ENCODE data around the gene OSMR. TPM values are rescaled to one million over a fixed set of nuclear protein-coding genes. Genes with fewer than 3 reads are reported as not detected.

Gene OSMR
- total RNA-seq, 2 experiments from 2014 or later: not detected

DNA sequence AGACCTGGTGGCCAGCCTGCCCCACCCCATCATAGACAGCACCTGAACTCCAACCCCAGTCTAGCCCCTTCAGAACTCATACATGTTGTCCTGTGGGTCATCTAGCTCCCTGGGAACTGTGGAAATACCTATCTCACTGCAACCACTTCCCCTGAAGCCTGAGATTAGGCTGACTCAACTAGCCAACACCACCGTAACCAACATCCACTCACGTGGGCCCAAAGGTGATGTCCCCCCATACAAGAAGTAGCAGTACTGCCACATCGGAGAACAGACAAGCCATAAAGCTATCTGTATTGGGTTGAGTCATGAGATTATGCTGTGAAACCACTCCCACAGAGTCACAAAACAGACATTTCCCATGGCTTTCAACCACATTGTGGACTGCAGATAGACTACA, 46.6 kb downstream of the OSMR start:
- Mint-ChIP-seq H3K4me3 (no peak overlapping the region), H3K4me1 (no peaks in the 10 kb centered on the region), H3K27ac (no peak overlapping the region), H3K27me3 (peaks cover 29% of the 10 kb centered on the region), H3K9me3 (no peaks in the 10 kb centered on the region), H3K36me3 (ENCODE audit: low read depth) (no peaks in the 10 kb centered on the region)
- CTCF ChIA-PET: no interaction called here
- POLR2A ChIA-PET: no interaction called here
- no peak for DNase-seq

DNA sequence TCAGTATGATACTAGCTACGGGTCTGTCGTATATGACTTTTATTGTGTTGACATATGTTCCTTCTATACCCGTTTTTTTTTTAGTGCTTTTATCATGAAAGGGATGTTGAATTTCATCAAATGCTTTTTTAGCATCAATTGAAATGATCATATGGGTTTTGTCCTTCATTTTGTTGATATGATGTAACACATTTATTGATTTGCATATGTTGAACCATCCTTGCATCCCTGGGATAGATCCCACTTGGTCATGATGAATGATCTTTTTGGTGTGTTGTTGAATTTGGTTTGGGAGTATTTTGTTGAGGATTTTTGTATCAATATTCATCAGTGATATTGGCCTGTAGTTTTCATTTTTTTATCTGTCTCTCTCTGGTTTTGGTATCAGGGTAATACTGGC, 50.9 kb downstream of the OSMR start:
- no peak overlapping the region for H3K27ac Mint-ChIP-seq
- POLR2A ChIA-PET: no interaction called here
- no peak overlapping the region for H3K4me3 Mint-ChIP-seq
- H3K36me3 Mint-ChIP-seq (ENCODE audit: low read depth): no peaks in the 10 kb centered on the region
- CTCF ChIA-PET: no interaction called here
- no peaks in the 10 kb centered on the region for H3K4me1 Mint-ChIP-seq
- no peaks in the 10 kb centered on the region for H3K9me3 Mint-ChIP-seq
- H3K27me3 Mint-ChIP-seq: peaks cover 25% of the 10 kb centered on the region
- no peak for DNase-seq

DNA sequence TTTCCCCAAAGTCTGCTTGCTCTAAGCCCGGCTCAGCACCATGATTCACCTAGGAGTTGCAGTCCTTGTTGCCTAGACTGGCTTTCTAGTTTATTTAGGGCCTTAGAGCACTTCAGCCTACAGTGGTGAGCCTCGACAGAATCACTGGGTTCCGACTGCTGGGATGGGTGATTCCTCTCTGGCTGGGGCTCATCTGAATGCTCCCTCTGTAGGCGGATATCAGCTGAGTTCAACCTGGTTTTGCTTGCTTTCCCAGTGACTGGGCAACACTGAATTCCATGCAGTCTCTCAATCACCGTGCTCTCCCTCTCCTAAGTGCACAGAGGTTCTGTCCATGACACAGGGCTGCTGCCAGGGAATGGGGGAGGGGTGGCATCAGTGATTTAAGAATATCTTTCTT, 54.1 kb downstream of the OSMR start:
- Mint-ChIP-seq H3K9me3 (no peaks in the 10 kb centered on the region), H3K27ac (no peak overlapping the region), H3K4me3 (no peak overlapping the region), H3K4me1 (no peaks in the 10 kb centered on the region), H3K27me3 (peaks cover 17% of the 10 kb centered on the region), H3K36me3 (ENCODE audit: low read depth) (no peaks in the 10 kb centered on the region)
- ChIA-PET CTCF (no interaction called here), POLR2A (no interaction called here)
- no peak for DNase-seq

DNA sequence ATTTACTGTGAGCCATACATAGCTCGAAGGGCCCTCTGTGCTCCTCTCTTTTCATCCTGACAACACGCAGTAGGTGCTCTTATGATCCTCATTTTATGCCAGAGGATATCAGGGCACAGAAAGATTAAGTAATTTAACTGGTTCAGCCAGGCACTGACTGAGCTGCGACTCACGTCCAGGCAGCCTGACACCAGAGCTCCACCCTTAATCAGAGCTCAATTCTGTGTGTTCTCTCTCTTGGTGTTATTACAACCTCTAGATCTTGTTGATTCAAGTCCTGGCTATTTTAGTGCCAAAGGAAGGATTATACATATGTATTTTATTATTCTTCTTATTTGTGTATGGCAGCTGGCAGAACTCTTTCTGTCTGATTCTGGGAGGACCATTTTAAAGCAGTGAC, 59.7 kb downstream of the OSMR start:
- no peak for DNase-seq
- Mint-ChIP-seq H3K36me3 (ENCODE audit: low read depth) (no peaks in the 10 kb centered on the region), H3K4me1 (no peaks in the 10 kb centered on the region), H3K9me3 (peaks cover 2% of the 10 kb centered on the region), H3K27ac (no peak overlapping the region), H3K4me3 (no peak overlapping the region), H3K27me3 (peaks cover 5% of the 10 kb centered on the region)
- POLR2A ChIA-PET: no interaction called here
- CTCF ChIA-PET: no interaction called here

DNA sequence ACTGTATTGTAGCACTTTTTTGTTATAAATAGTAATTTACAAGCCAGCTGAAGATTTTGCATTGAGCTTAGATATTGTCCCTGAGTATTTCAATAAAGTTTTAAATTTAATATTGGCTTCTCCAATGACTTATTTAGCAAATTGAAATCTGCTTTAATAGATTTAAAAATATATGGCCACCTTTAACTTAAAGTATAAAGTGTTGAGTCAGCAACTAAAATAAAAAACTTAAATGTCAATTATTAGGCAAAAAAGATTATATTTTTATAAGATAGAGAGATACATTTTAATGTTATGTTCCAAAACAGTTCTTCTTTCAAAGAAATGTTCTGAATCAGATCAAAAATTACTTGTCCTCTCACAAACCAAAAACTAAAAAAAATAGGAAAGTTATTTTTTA, 60.7 kb downstream of the OSMR start:
- H3K9me3 Mint-ChIP-seq: peaks cover 2% of the 10 kb centered on the region
- no peak overlapping the region for H3K4me3 Mint-ChIP-seq
- no peaks in the 10 kb centered on the region for H3K36me3 Mint-ChIP-seq (ENCODE audit: low read depth)
- ChIA-PET POLR2A (no interaction called here), CTCF (no interaction called here)
- no peak overlapping the region for H3K27ac Mint-ChIP-seq
- no peaks in the 10 kb centered on the region for H3K4me1 Mint-ChIP-seq
- DNase-seq: no peak
- peaks cover 6% of the 10 kb centered on the region for H3K27me3 Mint-ChIP-seq

DNA sequence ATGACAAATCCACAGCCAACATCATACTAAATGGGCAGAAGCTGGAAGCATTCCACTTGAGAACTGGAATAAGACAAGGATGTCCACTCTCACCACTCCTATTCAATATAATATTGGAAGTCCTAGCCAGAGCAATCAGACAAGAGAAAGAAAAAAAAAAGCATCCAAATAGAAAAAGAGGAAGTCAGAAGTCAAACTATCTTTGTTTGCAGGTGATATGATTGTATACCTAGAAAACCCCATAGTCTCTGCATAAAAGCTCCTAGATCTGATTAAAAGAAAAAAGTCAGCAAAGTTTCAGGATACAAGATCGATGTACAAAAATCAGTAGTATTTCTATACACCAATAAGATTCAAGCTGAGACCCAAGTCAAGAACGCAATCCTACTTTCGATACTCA, 66.1 kb downstream of the OSMR start:
- no peak overlapping the region for H3K27ac Mint-ChIP-seq
- H3K27me3 Mint-ChIP-seq: peaks cover 19% of the 10 kb centered on the region
- no peak for DNase-seq
- H3K4me1 Mint-ChIP-seq: no peaks in the 10 kb centered on the region
- no peak overlapping the region for H3K4me3 Mint-ChIP-seq
- peaks cover 2% of the 10 kb centered on the region for H3K9me3 Mint-ChIP-seq
- CTCF ChIA-PET: no interaction called here
- POLR2A ChIA-PET: no interaction called here
- H3K36me3 Mint-ChIP-seq (ENCODE audit: low read depth): no peaks in the 10 kb centered on the region

DNA sequence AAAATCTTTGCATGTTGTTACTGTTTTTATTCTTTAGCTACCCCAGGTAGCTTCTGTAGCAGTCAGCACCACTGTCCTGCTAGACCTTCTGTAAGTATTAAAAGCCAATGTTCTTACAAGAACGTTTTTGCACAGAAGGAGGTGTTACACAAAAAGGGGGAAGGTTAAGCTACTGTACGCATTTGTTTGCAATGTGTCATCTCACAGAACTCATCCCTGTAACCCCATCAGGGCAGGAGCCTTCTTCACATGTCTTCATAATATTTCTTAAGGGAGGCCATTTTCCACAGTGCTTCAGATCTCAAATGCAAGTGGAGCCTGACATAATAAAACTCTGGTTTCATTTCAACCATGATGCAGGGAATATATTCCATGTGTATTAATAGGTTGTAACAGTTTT, 67.9 kb downstream of the OSMR start:
- ChIA-PET POLR2A (no interaction called here), CTCF (no interaction called here)
- no peak for DNase-seq
- no peaks in the 10 kb centered on the region for H3K36me3 Mint-ChIP-seq (ENCODE audit: low read depth)
- H3K9me3 Mint-ChIP-seq: peaks cover 1% of the 10 kb centered on the region
- no peak overlapping the region for H3K4me3 Mint-ChIP-seq
- H3K27ac Mint-ChIP-seq: no peak overlapping the region
- no peaks in the 10 kb centered on the region for H3K4me1 Mint-ChIP-seq
- peaks cover 17% of the 10 kb centered on the region for H3K27me3 Mint-ChIP-seq

DNA sequence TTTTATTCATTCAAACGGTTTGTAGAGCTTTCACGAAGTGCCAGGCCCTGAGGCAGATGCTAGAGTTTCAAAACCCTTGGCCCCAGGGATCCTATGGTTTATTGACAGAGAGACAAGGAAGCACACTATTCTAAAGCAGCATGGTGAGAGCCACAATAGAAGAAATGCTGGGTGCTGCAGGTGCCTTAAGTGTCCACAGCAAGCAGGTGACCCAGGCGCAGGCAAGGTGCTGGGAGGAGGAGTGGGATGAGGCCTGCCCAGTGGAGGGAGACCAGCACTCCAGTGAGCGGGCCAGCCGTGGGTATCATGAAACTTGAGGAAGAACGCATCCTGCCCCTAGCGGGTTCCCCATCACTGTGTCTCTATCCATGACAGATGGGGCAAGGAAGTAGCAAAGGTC, 71.0 kb downstream of the OSMR start:
- H3K36me3 Mint-ChIP-seq (ENCODE audit: low read depth): no peaks in the 10 kb centered on the region

DNA sequence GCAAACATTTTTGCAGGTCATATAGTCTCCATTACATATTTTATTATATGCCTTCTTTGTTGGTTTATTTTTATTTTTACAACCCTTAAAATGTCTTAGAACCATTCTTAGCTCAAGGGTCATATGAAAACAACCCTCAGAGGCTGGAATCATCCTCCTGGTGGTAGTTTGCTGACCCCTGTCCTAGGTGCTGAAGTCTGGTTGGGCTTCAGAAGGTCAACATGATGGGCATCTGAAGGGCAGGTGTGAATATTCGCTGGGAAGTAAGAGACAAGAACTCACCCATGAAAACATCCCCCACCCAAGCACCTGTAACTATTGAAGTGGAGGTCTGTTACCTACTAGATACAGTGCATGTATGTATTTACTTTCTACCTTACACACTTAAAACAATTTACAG, 75.4 kb downstream of the OSMR start:
- ChIA-PET CTCF (interaction anchor here (0.9 to 2.4 kb wide), 2 partner anchors 37 to 479 kb away, joined by 3 to 31 read pairs; no protein-coding TSS in a partner anchor), POLR2A (no interaction called here)
- no peak for DNase-seq
- no peaks in the 10 kb centered on the region for H3K36me3 Mint-ChIP-seq (ENCODE audit: low read depth)
- H3K27me3 Mint-ChIP-seq: peaks cover 27% of the 10 kb centered on the region
- H3K4me1 Mint-ChIP-seq: no peaks in the 10 kb centered on the region
- H3K27ac Mint-ChIP-seq: no peak overlapping the region
- H3K4me3 Mint-ChIP-seq: no peak overlapping the region
- H3K9me3 Mint-ChIP-seq: no peaks in the 10 kb centered on the region

More for the DNA sequence above, 71.0 kb downstream of the OSMR start:
- Mint-ChIP-seq H3K9me3 (no peaks in the 10 kb centered on the region), H3K4me1 (no peaks in the 10 kb centered on the region), H3K4me3 (no peak overlapping the region), H3K27me3 (peaks cover 17% of the 10 kb centered on the region), H3K27ac (no peak overlapping the region)
- DNase-seq: no peak
- POLR2A ChIA-PET: no interaction called here
- CTCF ChIA-PET: no interaction called here

DNA sequence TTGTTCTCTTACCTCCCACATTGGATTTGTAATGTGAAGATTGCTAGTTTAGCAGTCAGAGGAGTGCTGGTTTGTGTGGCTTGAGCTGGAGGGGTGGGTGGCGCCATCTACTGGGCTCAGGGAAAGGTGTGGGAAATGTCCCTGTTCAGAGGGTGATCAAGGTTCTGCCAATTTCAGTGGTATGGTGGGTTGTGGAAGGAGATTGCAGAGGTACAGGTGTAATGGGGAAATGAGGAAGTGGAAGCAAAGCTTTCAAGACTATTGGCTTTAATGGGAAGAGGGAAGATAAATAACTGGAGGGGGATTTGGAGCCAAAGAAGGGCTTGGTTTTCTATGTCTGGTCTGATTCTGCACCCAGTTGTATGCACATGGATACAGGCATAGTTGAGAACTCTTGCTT, 76.4 kb downstream of the OSMR start:
- CTCF ChIA-PET: interaction anchor here (0.7 to 2.4 kb wide), 9 partner anchors 9 to 501 kb away, joined by 3 to 31 read pairs (median 4); no protein-coding TSS in a partner anchor

DNA sequence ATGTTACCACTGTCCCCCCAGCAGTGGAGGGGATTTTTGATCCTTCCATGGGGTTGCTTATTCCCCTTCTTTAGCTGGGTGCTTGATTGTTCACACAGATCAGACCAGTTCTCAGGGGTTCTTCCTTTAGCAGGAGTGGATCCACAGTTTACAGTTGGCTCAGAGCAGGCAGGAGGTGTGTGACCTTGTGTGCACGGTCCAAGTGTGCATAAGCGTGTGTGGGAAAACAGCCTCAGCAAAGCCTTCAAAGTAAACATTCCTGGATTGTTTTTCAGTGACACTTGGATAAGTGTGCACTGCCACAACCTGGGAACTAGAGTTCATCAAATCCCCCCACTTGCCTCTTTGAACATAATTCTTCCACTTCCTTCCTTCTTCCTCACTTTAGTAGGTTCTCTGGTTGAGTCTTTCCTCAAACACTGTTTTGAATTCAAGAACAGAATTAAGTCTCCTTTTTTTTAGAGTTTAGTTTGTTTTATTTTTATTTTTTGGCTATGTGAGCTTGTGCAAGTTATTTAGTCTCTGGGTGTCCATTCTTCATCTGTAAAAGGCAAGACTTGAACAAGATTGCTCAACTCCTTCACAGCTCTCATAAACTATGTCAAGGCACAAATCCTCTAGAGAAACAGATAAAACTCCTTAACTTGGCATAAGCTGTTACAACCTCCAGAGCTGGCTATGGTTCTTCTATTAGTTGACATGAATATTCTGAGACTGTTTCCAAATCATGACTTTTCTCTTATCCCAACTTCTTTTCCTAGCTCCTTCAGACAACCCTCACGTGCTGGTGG, 78.0 kb downstream of the OSMR start:
- no peak overlapping the region for H3K4me3 Mint-ChIP-seq
- H3K27me3 Mint-ChIP-seq: peaks cover 30% of the 10 kb centered on the region
- no peak for DNase-seq
- ChIA-PET CTCF (interaction anchor here (1.0 to 2.4 kb wide), 4 partner anchors 14 to 541 kb away, joined by 3 to 31 read pairs (median 4); no protein-coding TSS in a partner anchor), POLR2A (no interaction called here)
- no peaks in the 10 kb centered on the region for H3K36me3 Mint-ChIP-seq (ENCODE audit: low read depth)
- no peak overlapping the region for H3K27ac Mint-ChIP-seq
- peaks cover 2% of the 10 kb centered on the region for H3K9me3 Mint-ChIP-seq
- H3K4me1 Mint-ChIP-seq: no peaks in the 10 kb centered on the region

More for the DNA sequence above, 76.4 kb downstream of the OSMR start:
- Mint-ChIP-seq H3K4me3 (no peak overlapping the region), H3K4me1 (no peaks in the 10 kb centered on the region), H3K36me3 (ENCODE audit: low read depth) (no peaks in the 10 kb centered on the region), H3K9me3 (no peaks in the 10 kb centered on the region), H3K27ac (no peak overlapping the region), H3K27me3 (peaks cover 26% of the 10 kb centered on the region)
- DNase-seq: peak; percentile 58
- POLR2A ChIA-PET: no interaction called here

DNA sequence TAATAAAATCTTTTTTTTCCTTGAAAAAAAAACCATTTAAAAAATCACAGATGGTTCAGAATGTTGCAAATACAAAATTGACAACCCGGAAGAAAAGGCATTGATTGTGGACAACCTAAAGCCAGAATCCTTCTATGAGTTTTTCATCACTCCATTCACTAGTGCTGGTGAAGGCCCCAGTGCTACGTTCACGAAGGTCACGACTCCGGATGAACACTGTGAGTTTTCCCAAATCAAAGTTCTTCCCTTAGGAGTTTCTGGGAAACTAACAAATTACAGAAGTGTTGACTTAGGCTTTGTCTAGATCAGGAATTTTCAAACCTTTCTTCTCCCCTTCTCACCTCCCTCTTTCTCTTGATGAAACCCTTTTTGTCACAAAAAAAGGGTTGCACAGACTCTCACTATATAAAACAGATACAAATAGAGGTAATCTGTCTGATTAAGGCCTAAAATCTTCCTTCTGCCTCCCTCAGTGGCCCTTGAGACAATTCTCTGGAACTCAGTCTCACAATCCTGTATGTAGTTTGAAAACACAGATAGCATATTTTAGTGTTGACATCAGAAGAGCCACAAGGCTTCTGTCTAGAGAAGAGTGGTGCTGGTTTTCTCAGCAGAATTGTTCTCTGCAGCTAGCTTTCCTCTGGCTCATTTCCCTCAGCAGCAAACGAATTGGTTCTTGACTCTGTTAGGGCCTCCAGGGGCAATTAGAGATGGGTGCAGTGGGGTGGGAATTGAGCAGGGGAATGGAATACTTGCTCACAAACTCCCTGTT, 79.5 kb downstream of the OSMR start:
- Mint-ChIP-seq H3K9me3 (peaks cover 2% of the 10 kb centered on the region), H3K27ac (no peak overlapping the region), H3K36me3 (ENCODE audit: low read depth) (no peaks in the 10 kb centered on the region), H3K27me3 (peaks cover 30% of the 10 kb centered on the region), H3K4me1 (no peaks in the 10 kb centered on the region), H3K4me3 (no peak overlapping the region)
- DNase-seq: no peak
- CTCF ChIA-PET: interaction anchor here (1.0 to 1.7 kb wide), 2 partner anchors 483 to 543 kb away, joined by 3 to 6 read pairs; no protein-coding TSS in a partner anchor
- POLR2A ChIA-PET: no interaction called here

DNA sequence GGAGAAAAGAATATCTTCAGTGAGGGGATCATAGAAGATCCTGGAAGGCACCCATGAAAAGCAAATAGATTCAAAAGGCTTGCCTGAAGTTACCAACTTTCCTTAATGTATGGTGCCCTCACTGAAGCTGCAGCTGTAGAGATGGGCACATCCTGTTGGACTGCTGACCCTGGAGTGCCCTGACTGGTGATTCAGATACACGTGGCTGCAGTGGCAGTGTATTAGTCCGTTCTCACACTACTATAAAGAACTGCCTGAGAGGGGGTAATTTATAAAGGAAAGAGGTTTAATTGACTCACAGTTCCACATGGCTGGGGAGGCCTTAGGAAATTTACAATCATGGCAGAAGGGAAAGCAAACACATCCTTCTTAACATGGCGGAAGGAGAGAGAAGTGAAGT, 80.3 kb downstream of the OSMR start:
- DNase-seq: no peak
- Mint-ChIP-seq H3K4me3 (no peak overlapping the region), H3K27ac (no peak overlapping the region), H3K27me3 (peaks cover 30% of the 10 kb centered on the region), H3K36me3 (ENCODE audit: low read depth) (no peaks in the 10 kb centered on the region), H3K4me1 (no peaks in the 10 kb centered on the region), H3K9me3 (peaks cover 2% of the 10 kb centered on the region)
- POLR2A ChIA-PET: no interaction called here
- CTCF ChIA-PET: no interaction called here

DNA sequence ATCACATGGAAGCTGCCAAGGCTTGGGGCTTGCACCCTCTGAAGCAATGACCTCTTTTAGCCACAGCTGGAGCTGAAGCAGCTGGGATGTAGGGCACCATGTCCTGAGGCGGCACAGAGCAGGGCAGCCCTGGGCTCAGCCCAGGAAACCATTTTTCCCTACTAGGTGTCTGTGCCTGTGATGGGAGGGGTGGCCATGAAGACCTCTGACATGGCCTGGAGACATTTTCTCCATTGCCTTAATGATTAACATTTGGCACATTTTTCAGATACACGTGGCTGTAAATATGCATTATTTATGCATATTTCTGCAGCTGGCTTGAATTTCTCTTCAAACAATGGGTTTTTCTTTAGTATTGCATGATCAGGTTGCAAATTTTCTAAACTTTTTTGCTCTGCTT, 81.7 kb downstream of the OSMR start:
- ChIA-PET POLR2A (no interaction called here), CTCF (no interaction called here)
- DNase-seq: no peak
- Mint-ChIP-seq H3K27ac (no peak overlapping the region), H3K27me3 (peaks cover 26% of the 10 kb centered on the region), H3K4me1 (peaks cover 2% of the 10 kb centered on the region), H3K9me3 (peaks cover 2% of the 10 kb centered on the region), H3K4me3 (no peak overlapping the region), H3K36me3 (ENCODE audit: low read depth) (no peaks in the 10 kb centered on the region)

Measured in activated CD4-positive, alpha-beta memory T cell treated with anti-CD3 and anti-CD28 coated beads, Interleukin-2, amount 10 ng/mL, durations not matched to agents 7 days and 5 days (primary cell).